Testis (tissue), 3 donors: ENCODE results near the gene CATSPERD. TPM values are rescaled to one million over a fixed set of nuclear protein-coding genes. Genes with fewer than 3 reads are reported as not detected.

Source experiments
- DNase-seq: peaks from one replicate; pipeline ENCODE4 v3.0.0-alpha.2; 2019
- H3K27ac ChIP-seq, 2 donors: fragments of 200-600 bp; sonication (generic); one replicate each; pipeline ENCODE4 v1.5.1; 2019
- H3K27me3 ChIP-seq: fragments of 200-600 bp; sonication (generic); one replicate; pipeline ENCODE4 v1.5.1; 2019
- H3K36me3 ChIP-seq: fragments of 200-600 bp; sonication (generic); one replicate; pipeline ENCODE4 v1.5.1; 2017; ENCODE audit warnings: low read depth; ENCODE audit errors: missing control alignments
- H3K4me1 ChIP-seq: fragments of 200-600 bp; sonication (generic); one replicate; pipeline ENCODE4 v1.5.1; 2019
- H3K4me3 ChIP-seq, 2 donors: fragments of 200-600 bp; sonication (generic); one replicate each; pipeline ENCODE4 v1.5.1; 2017 to 2019
- H3K9me3 ChIP-seq: fragments of 200-600 bp; sonication (generic); one replicate; pipeline ENCODE4 v1.5.1; 2017
- POLR2A ChIP-seq: fragments of 450-650 bp; IDR thresholded peaks from one replicate; pipeline ENCODE4 v1.6.1; 2017; ENCODE audit warnings: antibody characterized with exemption, mild to moderate bottlenecking, moderate library complexity
- WGBS, 2 donors: methylation state at CpG; one replicate each; pipeline ENCODE4 v1.1.5; 2018; 5-methylcytosine and 5-hydroxymethylcytosine counted together
- intact Hi-C: fragments of 100-400 bp; cut with DNase I; formaldehyde crosslinking; loops from one replicate; pipeline ENCODE4 v1.15.1; 2023; ENCODE audit warnings: low total_unique reads
- polyA plus RNA-seq: library from polyadenylated mRNA; stranded (reverse); fragments of 350-450 nt; fragmentation: Illumina TruSeq; extraction: RNeasy Lipid Tissue Mini Kit (QIAGEN cat#74804); gene quantifications from one replicate; pipeline ENCODE4 v1.2.3, GENCODE V29; 2014; ENCODE audit warnings: low read depth, low replicate concordance; ENCODE audit not compliant: insufficient read depth
- total RNA-seq, 2 donors: library from RNA; depleted of rRNA; stranded (reverse); fragments of >200 nt; gene quantifications; one replicate each; pipeline ENCODE4 v1.2.3, GENCODE V29; 2016
- TF ChIP-seq, protein P1 (sequence below), 3 experiments: fragments of 450-650 bp in 2 of 3; fragments of 200-600 bp in 1 of 3; sonication (generic) in 1 of 3; IDR thresholded peaks; one replicate each; pipeline ENCODE4 v1.5.1; 2016 to 2019; ENCODE audit warnings: antibody characterized with exemption in 3 of 3, mild to moderate bottlenecking in 2 of 3, moderate library complexity in 1 of 3

The CATSPERD gene
- total and polyA plus RNA-seq, 3 donors from 2014 or later, result 6.1 to 31.3 (median 9.3) TPM

DNA sequence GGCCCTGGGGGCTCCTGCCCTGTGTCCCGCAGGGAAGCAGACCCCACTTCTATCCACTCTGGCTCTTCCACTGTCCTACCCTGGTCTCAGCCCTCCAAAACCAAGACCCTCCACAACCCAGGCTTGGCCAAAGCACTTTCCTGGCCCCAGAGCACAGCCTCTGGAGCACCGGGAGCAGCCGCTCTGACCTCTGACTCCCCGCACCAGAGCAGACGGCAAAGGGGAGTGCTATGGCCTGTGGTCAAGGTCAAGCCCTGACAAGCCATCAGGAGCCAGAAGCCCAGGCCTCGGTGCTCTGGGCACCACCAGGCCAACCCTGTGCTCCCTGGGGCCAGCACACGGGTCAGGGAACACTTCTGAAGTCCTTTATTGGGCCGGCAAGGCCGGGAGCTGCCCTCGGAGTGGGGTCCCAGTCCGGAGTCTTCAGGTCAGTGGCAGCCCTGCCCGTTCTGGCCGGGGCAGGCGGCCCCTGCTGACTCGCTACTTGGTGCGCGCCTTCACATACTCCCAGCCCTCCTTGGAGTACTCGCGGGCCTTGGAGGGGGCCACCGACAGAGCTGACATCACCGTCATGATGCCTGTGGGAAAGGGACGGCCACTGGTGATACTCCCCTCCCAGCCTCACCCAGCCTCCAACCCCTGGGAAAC lies 42.2 kb upstream of the CATSPERD start:
- no peak for DNase-seq
- 86 to 100% methylated on average over 2 to 20 of the region's 22 CpGs for WGBS, 2 donors
- Histone ChIP-seq H3K36me3 (no peaks in the 10 kb centered on the region), H3K27me3 (no peaks in the 10 kb centered on the region), H3K4me3 (no peak overlapping the region), H3K9me3 (no peaks in the 10 kb centered on the region), H3K27ac (no peak overlapping the region), H3K4me1 (peaks cover 10% of the 10 kb centered on the region)
- intact Hi-C loops, result no loop called here
- TF ChIP-seq, protein P1, sequence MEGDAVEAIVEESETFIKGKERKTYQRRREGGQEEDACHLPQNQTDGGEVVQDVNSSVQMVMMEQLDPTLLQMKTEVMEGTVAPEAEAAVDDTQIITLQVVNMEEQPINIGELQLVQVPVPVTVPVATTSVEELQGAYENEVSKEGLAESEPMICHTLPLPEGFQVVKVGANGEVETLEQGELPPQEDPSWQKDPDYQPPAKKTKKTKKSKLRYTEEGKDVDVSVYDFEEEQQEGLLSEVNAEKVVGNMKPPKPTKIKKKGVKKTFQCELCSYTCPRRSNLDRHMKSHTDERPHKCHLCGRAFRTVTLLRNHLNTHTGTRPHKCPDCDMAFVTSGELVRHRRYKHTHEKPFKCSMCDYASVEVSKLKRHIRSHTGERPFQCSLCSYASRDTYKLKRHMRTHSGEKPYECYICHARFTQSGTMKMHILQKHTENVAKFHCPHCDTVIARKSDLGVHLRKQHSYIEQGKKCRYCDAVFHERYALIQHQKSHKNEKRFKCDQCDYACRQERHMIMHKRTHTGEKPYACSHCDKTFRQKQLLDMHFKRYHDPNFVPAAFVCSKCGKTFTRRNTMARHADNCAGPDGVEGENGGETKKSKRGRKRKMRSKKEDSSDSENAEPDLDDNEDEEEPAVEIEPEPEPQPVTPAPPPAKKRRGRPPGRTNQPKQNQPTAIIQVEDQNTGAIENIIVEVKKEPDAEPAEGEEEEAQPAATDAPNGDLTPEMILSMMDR (IDR thresholded peaks at IDR 0.05), result no peak
- no peak for TF ChIP-seq POLR2A

- no peaks in the 10 kb centered on the region for H3K9me3 ChIP-seq
- peaks cover 10% of the 10 kb centered on the region for H3K4me1 ChIP-seq
- H3K27ac ChIP-seq, result peak overlapping the region; percentile 70 to 87
- 16 to 18% methylated on average over 13 to 26 of the region's 26 CpGs for WGBS, 2 donors
- H3K36me3 ChIP-seq, result no peaks in the 10 kb centered on the region
- DNase-seq, result no peak
- intact Hi-C loops, result no loop called here
- TF ChIP-seq, protein P1 (IDR thresholded peaks at IDR 0.05), result no peak
- TF ChIP-seq POLR2A, result no peak
- peak overlapping the region; percentile 70 to 94 for H3K4me3 ChIP-seq
- H3K27me3 ChIP-seq, result no peaks in the 10 kb centered on the region
Measured at GRCh38 chr19:5679289-5680083, 41.0 kb upstream of the CATSPERD start.

- no peaks in the 10 kb centered on the region for H3K9me3 ChIP-seq
- no peak for DNase-seq
- intact Hi-C loops, result no loop called here
- TF ChIP-seq POLR2A, result no peak
- TF ChIP-seq, protein P1 (IDR thresholded peaks at IDR 0.05), result no peak
- peak overlapping the region; percentile 70 to 87 for H3K27ac ChIP-seq
- H3K27me3 ChIP-seq, result no peaks in the 10 kb centered on the region
- H3K36me3 ChIP-seq, result no peaks in the 10 kb centered on the region
- peak overlapping the region; percentile 70 to 94 for H3K4me3 ChIP-seq
- peaks cover 10% of the 10 kb centered on the region for H3K4me1 ChIP-seq
- WGBS, 2 donors, result 0 to 1% methylated on average over 8 to 23 of the region's 23 CpGs
Measured at GRCh38 chr19:5680084-5680436, 40.4 kb upstream of the CATSPERD start.

DNA sequence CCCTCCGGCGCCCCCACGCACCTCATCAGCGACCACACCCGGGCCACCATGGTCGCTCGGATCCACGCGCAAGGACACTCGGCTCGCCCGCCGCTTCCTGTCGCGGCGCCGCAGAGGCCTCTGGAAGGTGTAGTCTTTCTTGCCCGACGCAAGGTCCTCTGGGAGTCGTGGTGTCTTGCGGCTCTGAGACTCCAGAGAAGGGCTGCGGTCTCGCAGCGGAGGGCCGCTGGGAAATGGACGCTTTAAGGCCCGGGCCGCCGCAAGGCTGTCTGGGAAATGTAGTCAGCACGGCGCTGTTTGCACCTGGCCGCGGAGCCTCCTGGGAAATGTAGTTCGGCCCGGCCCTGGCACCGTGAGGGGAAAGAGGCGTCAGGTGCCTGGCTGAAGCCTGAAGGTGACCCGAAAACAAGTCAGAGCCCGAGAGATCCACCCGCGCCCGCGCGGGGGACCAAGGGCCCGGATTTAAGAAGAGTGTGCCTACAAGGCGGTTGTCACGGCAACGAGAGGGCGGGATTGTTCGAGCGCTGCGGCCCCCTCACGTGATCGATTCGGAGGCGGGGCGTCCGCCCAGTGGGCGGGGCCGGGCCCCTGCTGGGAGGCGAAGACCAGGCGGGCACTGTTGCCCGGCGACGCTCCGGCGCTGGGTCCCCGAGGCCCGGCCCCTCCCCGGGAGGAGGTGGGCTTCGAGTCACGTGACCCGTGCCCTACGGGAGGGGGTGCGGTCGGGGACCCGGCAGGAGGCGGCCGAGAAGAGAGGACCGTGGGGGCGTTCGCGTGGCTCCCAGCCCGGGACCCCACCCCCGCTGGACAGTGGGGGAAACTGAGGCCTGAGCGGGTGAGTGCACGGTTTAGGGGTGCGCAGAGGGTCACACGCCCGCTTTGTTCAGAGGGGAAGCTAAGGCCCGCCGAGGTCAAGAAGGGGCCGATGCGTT lies 39.7 kb upstream of the CATSPERD start, which contains the start of the genes HSD11B1L and MICOS13:
HSD11B1L (plus strand) TSS at position 591 of the 932 bp plus-strand sequence. CDS start 3,806 bp downstream, outside the sequence.
MICOS13 (minus strand) TSS at position 80 of the 932 bp plus-strand sequence; CDS start at position 50, 30 bp downstream.
- no peaks in the 10 kb centered on the region for H3K9me3 ChIP-seq
- H3K4me3 ChIP-seq, result peak within 1 kb of the TSS; percentile 70 to 94
- DNase-seq, result peak; percentile 100
- no peaks in the 10 kb centered on the region for H3K27me3 ChIP-seq
- peaks cover 10% of the 10 kb centered on the region for H3K4me1 ChIP-seq
- no peaks in the 10 kb centered on the region for H3K36me3 ChIP-seq
- WGBS, 2 donors, result 1 to 3% methylated on average over 14 to 93 of the region's 94 CpGs
- intact Hi-C loops, result no loop called here
- TF ChIP-seq, protein P1 (IDR thresholded peaks at IDR 0.05), result peak in 2 of 3 experiments; percentile 1 to 24
- TF ChIP-seq POLR2A, result no peak
- peak within 1 kb of the TSS; percentile 70 to 87 for H3K27ac ChIP-seq
